Adrenal gland (tissue), 5 donors: ENCODE measurements around the gene TMPRSS11E.

ENCODE experiments used
- CTCF ChIP-seq, 6 experiments: fragments of 450-650 bp in 4 of 6; fragments of 200-600 bp in 2 of 6; sonication (generic) in 1 of 6; IDR thresholded peaks; 1 replicate in 5 of 6; 2 replicates in 1 of 6; pipeline versions ENCODE4 v1.5.1 to v1.8.0; 2016 to 2021; ENCODE audit warnings: antibody characterized with exemption in 6 of 6, mild to moderate bottlenecking in 2 of 6, moderate library complexity in 1 of 6
- POLR2A ChIP-seq, 2 donors: fragments of 450-650 bp; IDR thresholded peaks; one replicate each; pipeline ENCODE4 v1.6.1; 2017; ENCODE audit warnings: antibody characterized with exemption in 2 of 2, mild to moderate bottlenecking in 2 of 2, moderate library complexity in 1 of 2
- donor health status: DM: no; HTN: no; CAD: no.

DNA sequence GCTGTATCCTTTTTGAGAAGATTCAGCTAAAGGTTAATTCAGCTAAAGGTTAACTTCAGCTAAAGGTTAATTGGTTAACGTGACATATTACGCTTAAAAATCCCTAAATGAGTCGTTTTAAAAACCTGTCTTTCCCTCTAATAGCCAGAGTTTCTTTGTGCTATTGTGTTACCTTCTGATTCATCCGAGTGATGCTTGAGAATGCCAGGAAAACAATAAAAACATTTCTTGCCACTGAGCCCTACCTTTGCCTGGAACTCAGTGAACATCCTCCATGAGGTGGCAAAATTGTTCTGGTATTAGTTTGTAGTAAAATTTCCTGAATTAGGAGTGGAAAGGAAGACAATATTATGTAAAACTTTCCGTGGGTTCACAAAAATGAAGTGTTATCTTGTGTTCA lies 13.7 kb upstream of the TMPRSS11E start:
- no peak for TF ChIP-seq CTCF (IDR thresholded peaks at IDR 0.05)
- no peak for TF ChIP-seq POLR2A (IDR thresholded peaks at IDR 0.05)
